Testis (tissue), 3 donors: ENCODE results near the gene RGS7. TPM values are rescaled to one million over a fixed set of nuclear protein-coding genes. Genes with fewer than 3 reads are reported as not detected.

ENCODE experiments used
- DNase-seq: peaks from one replicate; pipeline ENCODE4 v3.0.0-alpha.2; 2019
- H3K27ac ChIP-seq, 2 donors: fragments of 200-600 bp; sonication (generic); one replicate each; pipeline ENCODE4 v1.5.1; 2019
- H3K27me3 ChIP-seq: fragments of 200-600 bp; sonication (generic); one replicate; pipeline ENCODE4 v1.5.1; 2019
- H3K36me3 ChIP-seq: fragments of 200-600 bp; sonication (generic); one replicate; pipeline ENCODE4 v1.5.1; 2017; ENCODE audit warnings: low read depth; ENCODE audit errors: missing control alignments
- H3K4me1 ChIP-seq: fragments of 200-600 bp; sonication (generic); one replicate; pipeline ENCODE4 v1.5.1; 2019
- H3K4me3 ChIP-seq, 2 donors: fragments of 200-600 bp; sonication (generic); one replicate each; pipeline ENCODE4 v1.5.1; 2017 to 2019
- H3K9me3 ChIP-seq: fragments of 200-600 bp; sonication (generic); one replicate; pipeline ENCODE4 v1.5.1; 2017
- CTCF ChIP-seq, 3 experiments: fragments of 450-650 bp in 2 of 3; fragments of 200-600 bp in 1 of 3; sonication (generic) in 1 of 3; IDR thresholded peaks; one replicate each; pipeline ENCODE4 v1.5.1; 2016 to 2019; ENCODE audit warnings: antibody characterized with exemption in 3 of 3, mild to moderate bottlenecking in 2 of 3, moderate library complexity in 1 of 3
- POLR2A ChIP-seq: fragments of 450-650 bp; IDR thresholded peaks from one replicate; pipeline ENCODE4 v1.6.1; 2017; ENCODE audit warnings: antibody characterized with exemption, mild to moderate bottlenecking, moderate library complexity
- WGBS, 2 donors: methylation state at CpG; one replicate each; pipeline ENCODE4 v1.1.5; 2018; 5-methylcytosine and 5-hydroxymethylcytosine counted together
- intact Hi-C: fragments of 100-400 bp; cut with DNase I; formaldehyde crosslinking; loops from one replicate; pipeline ENCODE4 v1.15.1; 2023; ENCODE audit warnings: low total_unique reads
- polyA plus RNA-seq: library from polyadenylated mRNA; stranded (reverse); fragments of 350-450 nt; fragmentation: Illumina TruSeq; extraction: RNeasy Lipid Tissue Mini Kit (QIAGEN cat#74804); gene quantifications from one replicate; pipeline ENCODE4 v1.2.3, GENCODE V29; 2014; ENCODE audit warnings: low read depth, low replicate concordance; ENCODE audit not compliant: insufficient read depth
- total RNA-seq, 2 donors: library from RNA; depleted of rRNA; stranded (reverse); fragments of >200 nt; gene quantifications; one replicate each; pipeline ENCODE4 v1.2.3, GENCODE V29; 2016

The RGS7 gene
- total and polyA plus RNA-seq, 3 donors from 2014 or later = 5.0 to 6.6 (median 5.4) TPM

- no peak for TF ChIP-seq POLR2A
- TF ChIP-seq CTCF (IDR thresholded peaks at IDR 0.05) = no peak
- Histone ChIP-seq H3K4me3 (no peak overlapping the region), H3K4me1 (no peaks in the 10 kb centered on the region), H3K27me3 (no peaks in the 10 kb centered on the region), H3K27ac (no peak overlapping the region), H3K9me3 (no peaks in the 10 kb centered on the region), H3K36me3 (no peaks in the 10 kb centered on the region)
- DNase-seq = no peak
- intact Hi-C loops = no loop called here
- WGBS, 2 donors = 70 to 74% methylated on average over 2 of the region's 2 CpGs
Observed at GRCh38 chr1:241068359-241068758, 288.6 kb downstream of the RGS7 start.

- H3K4me3 ChIP-seq = no peak overlapping the region
- DNase-seq = no peak
- H3K4me1 ChIP-seq = no peaks in the 10 kb centered on the region
- no peaks in the 10 kb centered on the region for H3K36me3 ChIP-seq
- TF ChIP-seq CTCF (IDR thresholded peaks at IDR 0.05) (no peak), POLR2A (no peak)
- no peaks in the 10 kb centered on the region for H3K9me3 ChIP-seq
- no peaks in the 10 kb centered on the region for H3K27me3 ChIP-seq
- intact Hi-C loops = no loop called here
- H3K27ac ChIP-seq = no peak overlapping the region
- 63 to 69% methylated on average over 5 of the region's 5 CpGs for WGBS, 2 donors
Observed at GRCh38 chr1:241063276-241063675, 293.7 kb downstream of the RGS7 start.

- H3K9me3 ChIP-seq = no peaks in the 10 kb centered on the region
- H3K27me3 ChIP-seq = no peaks in the 10 kb centered on the region
- TF ChIP-seq POLR2A = no peak
- no peak for TF ChIP-seq CTCF (IDR thresholded peaks at IDR 0.05)
- no peak for DNase-seq
- H3K4me1 ChIP-seq = no peaks in the 10 kb centered on the region
- intact Hi-C loops = no loop called here
- H3K4me3 ChIP-seq = no peak overlapping the region
- H3K36me3 ChIP-seq = no peaks in the 10 kb centered on the region
- WGBS, 2 donors = 87 to 90% methylated on average over 3 of the region's 3 CpGs
- no peak overlapping the region for H3K27ac ChIP-seq
Observed at GRCh38 chr1:241061062-241061461, 295.9 kb downstream of the RGS7 start.

- no peaks in the 10 kb centered on the region for H3K9me3 ChIP-seq
- no peak for DNase-seq
- no peak overlapping the region for H3K4me3 ChIP-seq
- H3K36me3 ChIP-seq = no peaks in the 10 kb centered on the region
- intact Hi-C loops = no loop called here
- no peaks in the 10 kb centered on the region for H3K4me1 ChIP-seq
- 66 to 80% methylated on average over 4 of the region's 4 CpGs for WGBS, 2 donors
- no peak overlapping the region for H3K27ac ChIP-seq
- TF ChIP-seq CTCF (IDR thresholded peaks at IDR 0.05) (no peak), POLR2A (no peak)
- no peaks in the 10 kb centered on the region for H3K27me3 ChIP-seq
Observed at GRCh38 chr1:241048622-241049021, 308.4 kb downstream of the RGS7 start.

- H3K4me3 ChIP-seq = no peak overlapping the region
- H3K27me3 ChIP-seq = no peaks in the 10 kb centered on the region
- 88 to 92% methylated on average over 2 of the region's 2 CpGs for WGBS, 2 donors
- intact Hi-C loops = no loop called here
- H3K4me1 ChIP-seq = no peaks in the 10 kb centered on the region
- TF ChIP-seq POLR2A = no peak
- TF ChIP-seq CTCF (IDR thresholded peaks at IDR 0.05) = no peak
- no peak for DNase-seq
- no peaks in the 10 kb centered on the region for H3K9me3 ChIP-seq
- no peaks in the 10 kb centered on the region for H3K36me3 ChIP-seq
- no peak overlapping the region for H3K27ac ChIP-seq
Observed at GRCh38 chr1:241045659-241046058, 311.3 kb downstream of the RGS7 start.
